ENCODE results near the gene CD27. TPM values are rescaled to one million over a fixed set of nuclear protein-coding genes. Genes with fewer than 3 reads are reported as not detected.

Gene CD27
- total RNA-seq, 8 experiments from 2014 or later: 0.14 to 2.0 (median 0.37) TPM; not detected in 2

DNA sequence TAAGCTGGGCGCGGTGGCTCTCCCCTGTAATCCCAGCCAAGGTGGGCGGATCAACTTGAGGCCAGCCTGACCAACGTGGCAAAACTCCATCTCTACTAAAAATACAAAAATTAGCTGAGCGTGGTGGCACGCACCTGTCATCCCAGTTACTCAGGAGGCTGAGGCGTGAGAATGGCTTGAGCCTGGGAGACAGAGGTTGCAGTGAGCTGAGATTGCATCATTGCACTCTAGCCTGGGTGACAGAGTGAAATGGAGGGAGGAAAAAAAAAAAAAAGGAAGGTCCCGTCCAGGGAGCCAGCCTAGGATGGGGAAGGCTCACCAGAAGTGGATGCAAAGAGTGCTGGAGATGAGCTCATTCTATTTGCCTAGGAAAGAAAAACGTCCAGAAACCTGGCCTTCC lies 1.9 kb upstream of the CD27 start:
- in situ Hi-C loops (cut with MboI; ENCODE audit: low pct_unique_long_range_greater_than_20kb in 2 of 9, low sequenced_read_pairs in 9 of 9, unreplicated experiment in 9 of 9): no loop called here
- 0 to 89% (median 46%) methylated on average over 1 to 6 of the region's 9 CpGs; no CpG with 5 or more reads in 4 of the 10 experiments for WGBS, 10 experiments

DNA sequence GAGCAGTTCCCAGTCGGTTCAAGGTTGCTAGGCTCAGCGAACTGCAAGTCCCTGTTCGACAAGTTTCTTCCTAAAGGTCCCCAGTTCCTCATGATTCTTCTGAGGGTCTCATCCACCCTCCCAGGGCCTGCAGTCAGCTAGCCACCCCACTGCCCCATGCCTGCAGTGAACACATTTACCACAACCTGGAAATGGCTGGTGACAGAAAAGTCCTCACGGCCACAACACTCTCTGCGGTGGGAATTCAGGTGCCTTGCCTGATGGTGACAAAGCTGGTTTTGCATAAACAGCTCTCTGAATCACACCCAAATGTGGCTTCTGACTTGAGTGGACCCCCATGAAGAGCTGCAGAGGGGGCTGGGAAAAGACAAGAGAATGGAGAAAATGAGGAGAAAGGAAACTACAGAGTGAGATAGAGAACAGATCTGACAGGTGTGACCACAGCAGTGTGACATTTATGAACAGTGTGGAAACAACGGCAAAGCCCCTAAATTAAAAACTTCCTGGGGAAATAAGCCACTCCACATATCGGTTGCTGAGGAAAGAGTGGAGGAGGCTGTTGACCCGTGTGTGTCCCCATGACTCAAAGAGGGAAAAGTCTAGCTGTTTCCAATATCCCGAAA lies 1.3 kb upstream of the CD27 start:
- WGBS, 10 experiments: 40 to 88% (median 82%) methylated on average over 1 to 6 of the region's 9 CpGs; no CpG with 5 or more reads in 1 of the 10 experiments
- no peak for ATAC-seq (replicated peaks in 6 of 8)
- in situ Hi-C loops (cut with MboI; ENCODE audit: low pct_unique_long_range_greater_than_20kb in 2 of 9, low sequenced_read_pairs in 9 of 9, unreplicated experiment in 9 of 9): no loop called here
- Histone ChIP-seq H3K27ac (no peak overlapping the region), H3K4me3 (no peak overlapping the region), H3K4me1 (replicated peaks in 1 of 2) (no peaks in the 10 kb centered on the region)

More for the DNA sequence above, 1.9 kb upstream of the CD27 start:
- ATAC-seq (replicated peaks in 6 of 8): no peak
- H3K4me3 ChIP-seq: no peak overlapping the region
- no peak overlapping the region for H3K27ac ChIP-seq
- H3K4me1 ChIP-seq (replicated peaks in 1 of 2): no peaks in the 10 kb centered on the region

DNA sequence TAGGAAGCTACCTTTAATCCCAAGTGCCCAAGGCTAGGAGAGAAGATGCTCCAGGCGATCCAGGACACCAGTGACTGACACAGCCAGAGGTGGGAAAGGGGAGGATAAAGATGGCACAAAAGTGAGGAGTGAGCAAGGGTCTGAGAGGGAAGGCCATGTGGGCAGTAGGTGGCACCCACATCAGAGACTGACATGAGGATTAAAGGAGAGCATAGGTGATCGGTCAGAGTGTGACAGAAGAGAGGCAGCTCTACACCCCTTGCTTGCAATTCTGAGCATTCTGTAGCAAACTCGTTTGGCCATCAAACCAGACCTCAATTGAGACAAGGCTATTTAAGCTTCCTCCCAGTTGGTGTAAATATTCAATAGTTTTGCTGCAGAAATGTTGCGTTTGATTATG lies 724 bp upstream of the CD27 start:
- H3K4me1 ChIP-seq (replicated peaks in 1 of 2): no peaks in the 10 kb centered on the region
- no peak for ATAC-seq (replicated peaks in 6 of 8)
- H3K4me3 ChIP-seq: no peak overlapping the region
- in situ Hi-C loops (cut with MboI; ENCODE audit: low pct_unique_long_range_greater_than_20kb in 2 of 9, low sequenced_read_pairs in 9 of 9, unreplicated experiment in 9 of 9): no loop called here
- 57 to 94% (median 80%) methylated on average over 1 to 4 of the region's 4 CpGs; no CpG with 5 or more reads in 1 of the 10 experiments for WGBS, 10 experiments
- H3K27ac ChIP-seq: no peak overlapping the region

DNA sequence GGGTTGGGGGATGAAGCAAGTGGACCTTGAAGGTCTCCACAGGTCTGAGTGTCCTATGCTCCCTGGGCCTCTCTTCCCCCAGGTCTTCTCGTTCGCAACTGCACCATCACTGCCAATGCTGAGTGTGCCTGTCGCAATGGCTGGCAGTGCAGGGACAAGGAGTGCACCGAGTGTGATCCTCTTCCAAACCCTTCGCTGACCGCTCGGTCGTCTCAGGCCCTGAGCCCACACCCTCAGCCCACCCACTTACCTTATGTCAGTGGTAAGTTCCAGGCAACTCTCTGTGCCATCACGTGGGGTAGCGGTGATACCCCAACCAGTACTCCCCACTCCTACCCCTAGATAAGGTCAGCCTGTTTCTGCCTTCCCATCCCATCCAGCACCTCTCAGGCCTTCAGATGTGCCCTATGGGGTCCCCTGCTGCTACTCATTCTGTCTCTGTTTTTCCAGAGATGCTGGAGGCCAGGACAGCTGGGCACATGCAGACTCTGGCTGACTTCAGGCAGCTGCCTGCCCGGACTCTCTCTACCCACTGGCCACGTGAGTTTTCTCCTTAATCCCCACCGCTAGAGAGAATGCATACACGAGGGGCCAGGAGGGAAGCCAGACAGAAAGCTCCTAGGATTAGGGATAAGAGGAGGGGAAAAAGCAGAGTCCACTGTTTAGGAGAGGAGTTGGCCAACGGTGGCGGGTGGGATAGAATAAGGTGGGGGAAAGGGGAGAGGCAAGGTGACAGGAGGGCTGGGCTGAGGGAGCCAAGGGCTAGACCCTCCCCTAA lies 5.5 kb downstream of the CD27 start:
- in situ Hi-C loops (cut with MboI; ENCODE audit: low pct_unique_long_range_greater_than_20kb in 2 of 9, low sequenced_read_pairs in 9 of 9, unreplicated experiment in 9 of 9): no loop called here
- Histone ChIP-seq H3K4me3 (peak overlapping the region in 4 of 5 donors; percentile 27 to 34 (median 28)), H3K27ac (peak overlapping the region; percentile 82 to 91), H3K4me1 (replicated peaks in 1 of 2) (peaks cover 24 to 28% of the 10 kb centered on the region in 2 donors)
- peak in 1 of 8 experiments; percentile 2 for ATAC-seq (replicated peaks in 6 of 8)
- WGBS, 10 experiments: 30 to 91% (median 85%) methylated on average over 2 to 8 of the region's 16 CpGs; no CpG with 5 or more reads in 5 of the 10 experiments

DNA sequence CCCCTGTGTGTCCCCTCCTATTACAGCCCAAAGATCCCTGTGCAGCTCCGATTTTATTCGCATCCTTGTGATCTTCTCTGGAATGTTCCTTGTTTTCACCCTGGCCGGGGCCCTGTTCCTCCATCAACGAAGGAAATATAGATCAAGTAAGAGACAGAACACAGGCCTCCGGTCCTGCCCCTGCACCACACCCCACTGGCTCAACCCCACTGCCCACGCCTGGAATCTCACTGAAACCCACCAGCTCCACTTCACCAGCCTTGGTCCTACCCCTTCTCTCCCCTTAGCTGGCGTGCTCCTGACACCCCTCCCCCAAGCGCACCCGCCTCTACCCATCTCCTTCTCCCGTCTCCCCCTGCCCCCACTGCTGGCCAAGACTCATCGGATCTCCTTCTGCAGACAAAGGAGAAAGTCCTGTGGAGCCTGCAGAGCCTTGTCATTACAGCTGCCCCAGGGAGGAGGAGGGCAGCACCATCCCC lies 6.2 kb downstream of the CD27 start:
- Histone ChIP-seq H3K27ac (peak overlapping the region; percentile 82 to 91), H3K4me3 (peak overlapping the region; percentile 23 to 34 (median 27)), H3K4me1 (replicated peaks in 1 of 2) (peaks cover 24 to 28% of the 10 kb centered on the region in 2 donors)
- 12% methylated on average over 4 of the region's 11 CpGs; no CpG with 5 or more reads in 9 of the 10 experiments for WGBS, 10 experiments
- in situ Hi-C loops (cut with MboI; ENCODE audit: low pct_unique_long_range_greater_than_20kb in 2 of 9, low sequenced_read_pairs in 9 of 9, unreplicated experiment in 9 of 9): no loop called here
- peak in 2 of 8 experiments; percentile 4 to 5 for ATAC-seq (replicated peaks in 6 of 8)

DNA sequence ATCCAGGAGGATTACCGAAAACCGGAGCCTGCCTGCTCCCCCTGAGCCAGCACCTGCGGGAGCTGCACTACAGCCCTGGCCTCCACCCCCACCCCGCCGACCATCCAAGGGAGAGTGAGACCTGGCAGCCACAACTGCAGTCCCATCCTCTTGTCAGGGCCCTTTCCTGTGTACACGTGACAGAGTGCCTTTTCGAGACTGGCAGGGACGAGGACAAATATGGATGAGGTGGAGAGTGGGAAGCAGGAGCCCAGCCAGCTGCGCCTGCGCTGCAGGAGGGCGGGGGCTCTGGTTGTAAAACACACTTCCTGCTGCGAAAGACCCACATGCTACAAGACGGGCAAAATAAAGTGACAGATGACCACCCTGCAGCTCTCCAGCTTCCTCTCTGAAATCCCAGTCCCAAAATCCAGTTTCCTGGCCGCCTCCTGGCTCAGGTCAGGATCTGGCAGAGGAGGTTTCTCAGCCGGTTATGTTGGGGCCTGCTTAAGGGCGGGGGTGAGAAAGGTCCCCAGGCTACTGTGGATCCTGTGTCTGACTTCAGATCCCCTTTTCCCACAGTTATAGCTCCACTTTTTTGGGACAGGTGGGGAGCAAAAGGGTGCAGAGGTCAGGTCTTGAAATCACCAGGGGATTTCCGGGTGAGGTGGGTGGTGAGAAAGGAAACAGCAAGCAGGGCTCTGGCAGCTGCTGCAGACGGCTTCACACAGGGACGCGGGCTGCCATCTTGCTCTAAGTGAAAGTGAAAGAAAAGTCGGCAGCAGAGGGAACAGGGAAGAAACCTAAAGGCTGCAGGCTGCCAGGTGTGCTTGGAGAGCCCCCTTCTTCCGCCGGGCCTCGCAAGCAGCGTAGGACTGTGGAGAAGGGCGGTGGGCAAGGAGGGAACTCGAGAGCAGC lies 6.8 kb downstream of the CD27 start, which contains the start of gene TAPBPL:
Gene TAPBPL (plus strand): TSS at position 695 of the 897 bp plus-strand sequence. CDS start 207 bp downstream, outside the sequence.
- in situ Hi-C loops (cut with MboI; ENCODE audit: low pct_unique_long_range_greater_than_20kb in 2 of 9, low sequenced_read_pairs in 9 of 9, unreplicated experiment in 9 of 9): no loop called here
- WGBS, 10 experiments: 0 to 75% (median 15%) methylated on average over 1 to 10 of the region's 27 CpGs; no CpG with 5 or more reads in 2 of the 10 experiments
- H3K27ac ChIP-seq: peak within 1 kb of the TSS; percentile 82 to 91
- ATAC-seq (replicated peaks in 6 of 8): peak; percentile 68 to 98 (median 96)
- H3K4me1 ChIP-seq (replicated peaks in 1 of 2): peaks cover 24 to 28% of the 10 kb centered on the region in 2 donors
- peak within 1 kb of the TSS; percentile 23 to 34 (median 27) for H3K4me3 ChIP-seq

DNA sequence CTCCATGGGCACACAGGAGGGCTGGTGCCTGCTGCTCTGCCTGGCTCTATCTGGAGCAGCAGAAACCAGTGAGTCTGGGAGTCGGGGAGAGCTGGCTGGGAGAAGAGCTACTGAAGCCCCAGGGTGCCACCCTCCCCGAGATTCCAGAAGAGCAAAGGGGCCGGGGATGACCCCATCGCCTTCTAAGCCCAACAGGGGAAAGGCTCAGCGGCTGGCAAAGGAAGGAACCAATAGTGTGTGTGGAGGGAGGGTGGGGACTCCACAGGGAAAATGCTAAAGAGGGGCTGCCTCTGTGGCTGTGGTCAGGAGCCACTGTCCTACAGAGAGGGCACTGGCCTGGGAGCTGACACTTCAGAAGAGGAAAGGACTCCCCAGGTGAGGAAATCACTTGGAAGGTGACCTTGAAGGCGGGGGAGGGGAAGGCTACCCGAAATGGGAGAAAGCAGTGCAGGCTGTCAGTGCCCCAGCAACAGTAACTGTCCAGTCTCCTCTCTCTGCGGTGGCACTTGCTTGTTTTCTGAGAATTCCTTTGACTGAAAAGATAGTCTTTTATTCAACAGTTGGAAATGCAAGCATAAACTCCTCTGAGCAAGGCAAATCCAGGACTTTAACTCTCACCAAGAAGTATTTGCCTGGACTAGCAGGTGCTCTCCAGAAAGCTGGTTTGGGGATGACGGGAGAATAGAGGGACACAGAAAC lies 7.6 kb downstream of the CD27 start:
- peaks cover 24 to 28% of the 10 kb centered on the region in 2 donors for H3K4me1 ChIP-seq (replicated peaks in 1 of 2)
- peak overlapping the region in 1 of 5 donors; percentile 34 for H3K4me3 ChIP-seq
- 0 to 83% (median 40%) methylated on average over 1 to 2 of the region's 9 CpGs; no CpG with 5 or more reads in 6 of the 10 experiments for whole genome bisulfite sequencing, 10 experiments
- peak in 3 of 8 experiments; percentile 24 to 30 (median 25) for ATAC-seq (replicated peaks in 6 of 8)
- in situ Hi-C loops (cut with MboI; ENCODE audit: low pct_unique_long_range_greater_than_20kb in 2 of 9, low sequenced_read_pairs in 9 of 9, unreplicated experiment in 9 of 9): no loop called here
- H3K27ac ChIP-seq: peak overlapping the region in 1 of 2 donors; percentile 91

DNA sequence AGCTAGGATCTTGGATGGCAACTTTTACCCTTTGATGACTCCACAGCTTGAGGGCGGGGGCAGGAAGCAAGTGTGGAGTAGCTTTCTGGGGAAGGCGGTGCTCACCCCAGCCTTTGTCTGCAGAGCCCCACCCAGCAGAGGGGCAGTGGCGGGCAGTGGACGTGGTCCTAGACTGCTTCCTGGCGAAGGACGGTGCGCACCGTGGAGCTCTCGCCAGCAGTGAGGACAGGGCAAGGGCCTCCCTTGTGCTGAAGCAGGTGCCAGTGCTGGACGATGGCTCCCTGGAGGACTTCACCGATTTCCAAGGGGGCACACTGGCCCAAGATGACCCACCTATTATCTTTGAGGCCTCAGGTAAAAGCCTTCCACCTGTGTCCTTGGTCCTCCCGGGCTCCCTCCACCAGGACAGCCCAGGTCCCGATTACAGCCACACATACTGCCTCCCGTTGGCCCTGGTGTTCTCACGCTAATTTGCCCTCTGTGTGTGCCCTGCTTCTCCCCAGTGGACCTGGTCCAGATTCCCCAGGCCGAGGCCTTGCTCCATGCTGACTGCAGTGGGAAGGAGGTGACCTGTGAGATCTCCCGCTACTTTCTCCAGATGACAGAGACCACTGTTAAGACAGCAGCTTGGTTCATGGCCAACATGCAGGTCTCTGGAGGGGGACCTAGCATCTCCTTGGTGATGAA lies 8.3 kb downstream of the CD27 start:
- in situ Hi-C loops (cut with MboI; ENCODE audit: low pct_unique_long_range_greater_than_20kb in 2 of 9, low sequenced_read_pairs in 9 of 9, unreplicated experiment in 9 of 9): no loop called here
- H3K4me3 ChIP-seq: no peak overlapping the region
- ATAC-seq (replicated peaks in 6 of 8): peak in 1 of 8 experiments; percentile 2
- H3K27ac ChIP-seq: no peak overlapping the region
- 67 to 100% (median 89%) methylated on average over 1 to 6 of the region's 17 CpGs; no CpG with 5 or more reads in 6 of the 10 experiments for WGBS, 10 experiments
- H3K4me1 ChIP-seq (replicated peaks in 1 of 2): peaks cover 24 to 28% of the 10 kb centered on the region in 2 donors

DNA sequence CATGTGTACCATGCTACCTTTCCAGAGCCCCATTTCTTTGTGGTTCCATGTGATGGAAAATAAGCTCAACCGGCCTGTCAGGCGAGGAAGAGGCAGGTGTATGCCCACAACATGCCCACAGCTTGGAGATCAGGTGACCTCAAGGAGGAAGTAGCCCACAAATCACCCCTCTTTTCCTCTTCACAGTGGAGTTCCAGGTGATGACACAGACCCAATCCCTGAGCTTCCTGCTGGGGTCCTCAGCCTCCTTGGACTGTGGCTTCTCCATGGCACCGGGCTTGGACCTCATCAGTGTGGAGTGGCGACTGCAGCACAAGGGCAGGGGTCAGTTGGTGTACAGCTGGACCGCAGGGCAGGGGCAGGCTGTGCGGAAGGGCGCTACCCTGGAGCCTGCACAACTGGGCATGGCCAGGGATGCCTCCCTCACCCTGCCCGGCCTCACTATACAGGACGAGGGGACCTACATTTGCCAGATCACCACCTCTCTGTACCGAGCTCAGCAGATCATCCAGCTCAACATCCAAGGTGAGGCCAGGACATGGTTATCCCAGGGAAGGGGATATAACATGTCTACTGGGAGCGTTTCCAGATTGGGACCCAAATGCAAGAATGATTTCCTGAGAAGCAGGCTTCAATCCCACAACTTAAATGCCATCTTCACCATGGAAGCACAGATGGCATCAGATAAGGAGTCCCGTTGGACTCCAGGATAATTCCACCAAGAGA lies 12.6 kb downstream of the CD27 start:
- Histone ChIP-seq H3K27ac (no peak overlapping the region), H3K4me1 (replicated peaks in 1 of 2) (peaks cover 1 to 5% of the 10 kb centered on the region in 2 donors), H3K4me3 (no peak overlapping the region)
- 60 to 100% (median 93%) methylated on average over 1 to 7 of the region's 12 CpGs; no CpG with 5 or more reads in 2 of the 10 experiments for WGBS, 10 experiments
- ATAC-seq (replicated peaks in 6 of 8): peak in 1 of 8 experiments; percentile 12
- in situ Hi-C loops (cut with MboI; ENCODE audit: low pct_unique_long_range_greater_than_20kb in 2 of 9, low sequenced_read_pairs in 9 of 9, unreplicated experiment in 9 of 9): no loop called here

DNA sequence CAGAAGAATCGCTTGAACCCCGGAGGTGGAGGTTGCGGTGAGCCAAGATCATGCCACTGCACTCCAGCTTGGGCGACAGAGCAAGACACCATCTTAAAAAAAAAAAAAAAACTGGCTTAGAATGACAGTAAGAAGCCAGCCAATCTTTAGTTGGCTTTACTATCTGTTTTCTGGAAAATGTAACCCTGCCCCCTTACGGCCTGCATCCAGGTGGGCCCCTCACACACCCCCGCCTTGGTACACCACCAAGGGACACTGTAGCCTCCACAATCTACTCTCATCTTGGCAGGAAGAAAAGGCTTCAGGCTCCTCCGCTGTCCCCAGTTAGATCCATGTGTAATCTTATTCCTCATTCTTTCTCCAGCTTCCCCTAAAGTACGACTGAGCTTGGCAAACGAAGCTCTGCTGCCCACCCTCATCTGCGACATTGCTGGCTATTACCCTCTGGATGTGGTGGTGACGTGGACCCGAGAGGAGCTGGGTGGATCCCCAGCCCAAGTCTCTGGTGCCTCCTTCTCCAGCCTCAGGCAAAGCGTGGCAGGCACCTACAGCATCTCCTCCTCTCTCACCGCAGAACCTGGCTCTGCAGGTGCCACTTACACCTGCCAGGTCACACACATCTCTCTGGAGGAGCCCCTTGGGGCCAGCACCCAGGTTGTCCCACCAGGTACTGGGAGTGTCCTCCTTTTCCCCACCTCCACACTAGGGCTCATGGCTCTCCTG lies 13.7 kb downstream of the CD27 start:
- Histone ChIP-seq H3K27ac (no peak overlapping the region), H3K4me1 (replicated peaks in 1 of 2) (no peaks in the 10 kb centered on the region), H3K4me3 (no peak overlapping the region)
- peak in 1 of 8 experiments; percentile 8 for ATAC-seq (replicated peaks in 6 of 8)
- in situ Hi-C loops (cut with MboI; ENCODE audit: low pct_unique_long_range_greater_than_20kb in 2 of 9, low sequenced_read_pairs in 9 of 9, unreplicated experiment in 9 of 9): no loop called here
- 83 to 100% (median 94%) methylated on average over 1 to 7 of the region's 14 CpGs; no CpG with 5 or more reads in 3 of the 10 experiments for WGBS, 10 experiments
